Liver (tissue), 9 donors: ENCODE results near the gene ALG12. TPM values are rescaled to one million over a fixed set of nuclear protein-coding genes. Genes with fewer than 3 reads are reported as not detected.

Source experiments
- DNase-seq: peaks from one replicate; pipeline ENCODE4 v3.0.0-alpha.2; 2017; ENCODE audit warnings: low spot score
- H3K27ac ChIP-seq, 2 donors: one replicate each; pipeline ENCODE4 v1.7.0; 2013; ENCODE audit warnings: inconsistent platforms in 2 of 2, low read length in 2 of 2, control low read depth in 1 of 2, low read depth in 1 of 2, mild to moderate bottlenecking in 1 of 2
- H3K27me3 ChIP-seq, 4 donors: one replicate each; pipeline versions ENCODE4 v1.6.1 to v1.7.0; 2013; ENCODE audit warnings: low read length in 3 of 4, inconsistent platforms in 1 of 4, mild to moderate bottlenecking in 1 of 4, moderate library complexity in 1 of 4; ENCODE audit not compliant: control insufficient read depth in 4 of 4, insufficient read depth in 4 of 4
- H3K36me3 ChIP-seq, 4 donors: one replicate each; pipeline versions ENCODE4 v1.6.1 to v1.7.0; 2013; ENCODE audit warnings: low read length in 3 of 4, mild to moderate bottlenecking in 3 of 4, low read depth in 1 of 4, moderate library complexity in 1 of 4; ENCODE audit not compliant: control insufficient read depth in 4 of 4, insufficient read depth in 3 of 4
- H3K4me1 ChIP-seq, 4 donors: one replicate each; pipeline versions ENCODE4 v1.6.1 to v1.7.0; 2013; ENCODE audit warnings: low read length in 3 of 4, mild to moderate bottlenecking in 3 of 4, moderate library complexity in 1 of 4; ENCODE audit not compliant: control insufficient read depth in 4 of 4, insufficient read depth in 4 of 4
- H3K4me3 ChIP-seq, 3 donors: one replicate each; pipeline versions ENCODE4 v1.6.1 to v1.7.0; 2013; ENCODE audit warnings: low read length in 3 of 3, control low read depth in 1 of 3, low read depth in 1 of 3, mild to moderate bottlenecking in 1 of 3
- H3K9ac ChIP-seq, 2 donors: one replicate each; pipeline ENCODE4 v1.7.0; 2013; ENCODE audit warnings: low read length in 2 of 2, mild to moderate bottlenecking in 2 of 2, moderate library complexity in 2 of 2, control low read depth in 1 of 2, low read depth in 1 of 2
- H3K9me3 ChIP-seq, 4 donors: one replicate each; pipeline versions ENCODE4 v1.6.1 to v1.7.0; 2013; ENCODE audit warnings: low read length in 3 of 4; ENCODE audit not compliant: control insufficient read depth in 4 of 4
- EGR1 ChIP-seq, 2 donors: IDR thresholded peaks; 2 replicates each; pipeline ENCODE4 v1.6.1; 2016 to 2018; ENCODE audit warnings: antibody characterized with exemption in 2 of 2, low read depth in 2 of 2
- FOXA1 ChIP-seq: IDR thresholded peaks from 2 replicates; pipeline ENCODE4 v1.6.1; 2016; ENCODE audit warnings: antibody characterized with exemption
- FOXA2 ChIP-seq: IDR thresholded peaks from 2 replicates; pipeline ENCODE4 v1.6.1; 2016; ENCODE audit warnings: antibody characterized with exemption
- GABPA ChIP-seq, 2 donors: IDR thresholded peaks in 1 of 2; conservative IDR thresholded peaks in 1 of 2; 2 replicates each; pipeline ENCODE4 v1.6.1; 2016; ENCODE audit warnings: antibody characterized with exemption in 2 of 2, mild to moderate bottlenecking in 1 of 2, moderate library complexity in 1 of 2
- HNF4A ChIP-seq, 2 donors: conservative IDR thresholded peaks; 2 replicates each; pipeline ENCODE4 v1.6.1; 2016; ENCODE audit warnings: antibody characterized with exemption in 2 of 2, mild to moderate bottlenecking in 2 of 2
- HNF4G ChIP-seq: IDR thresholded peaks from 2 replicates; pipeline ENCODE4 v1.6.1; 2016; ENCODE audit warnings: antibody characterized with exemption
- JUND ChIP-seq, 2 donors: IDR thresholded peaks; 2 replicates each; pipeline ENCODE4 v1.6.1; 2016; ENCODE audit warnings: antibody characterized with exemption in 2 of 2
- NR2F2 ChIP-seq: IDR thresholded peaks from 2 replicates; pipeline ENCODE4 v1.6.1; 2016; ENCODE audit warnings: antibody characterized with exemption
- RAD21 ChIP-seq, 2 donors: IDR thresholded peaks; 2 replicates each; pipeline ENCODE4 v1.6.1; 2016; ENCODE audit warnings: antibody characterized with exemption in 2 of 2, mild to moderate bottlenecking in 2 of 2
- REST ChIP-seq: IDR thresholded peaks from 2 replicates; pipeline ENCODE4 v1.6.1; 2016; ENCODE audit warnings: antibody characterized with exemption, mild to moderate bottlenecking
- RXRA ChIP-seq, 2 donors: IDR thresholded peaks; 2 replicates each; pipeline ENCODE4 v1.6.1; 2017 to 2018; ENCODE audit warnings: antibody characterized with exemption in 2 of 2, mild to moderate bottlenecking in 1 of 2
- SP1 ChIP-seq: IDR thresholded peaks from 2 replicates; pipeline ENCODE4 v1.6.1; 2018; ENCODE audit warnings: antibody characterized with exemption, mild to moderate bottlenecking
- TAF1 ChIP-seq: conservative IDR thresholded peaks from 2 replicates; pipeline ENCODE4 v1.6.1; 2016; ENCODE audit warnings: antibody characterized with exemption, mild to moderate bottlenecking
- YY1 ChIP-seq: IDR thresholded peaks from 2 replicates; pipeline ENCODE4 v1.6.1; 2016; ENCODE audit warnings: antibody characterized with exemption, mild to moderate bottlenecking
- WGBS: extraction: QIAGEN DNeasy Blood & Tissue Kit; methylation state at CpG from one replicate; pipeline ENCODE4 v1.1.7; 2013; 5-methylcytosine and 5-hydroxymethylcytosine counted together
- polyA plus RNA-seq, 2 donors: library from polyadenylated mRNA; stranded (reverse) in 1 of 2; unstranded in 1 of 2; fragments of 200-250 nt in 1 of 2; fragments of >200 nt in 1 of 2; fragmentation: Nextera tagmentation in 1 of 2; extraction: Ambion mirVana in 1 of 2; gene quantifications; one replicate each; pipeline versions ENCODE4 v1.2.1 to v1.2.3, GENCODE V29; 2013 to 2015
- total RNA-seq, 2 donors: library from RNA; depleted of rRNA; stranded (reverse); fragments of >200 nt; gene quantifications; one replicate each; pipeline ENCODE4 v1.2.3, GENCODE V29; 2014
- TF ChIP-seq, protein P1 (sequence below): fragments of 150-350 bp; IDR thresholded peaks from 2 replicates; pipeline ENCODE4 v1.5.1; 2017; ENCODE audit warnings: improper control_type of control experiment, low read depth, low read length; ENCODE audit not compliant: missing input control
- TF ChIP-seq, protein P2 (sequence below): IDR thresholded peaks from 2 replicates; pipeline ENCODE4 v1.6.1; 2016; ENCODE audit warnings: antibody characterized with exemption
- TF ChIP-seq, protein P3 (sequence below): IDR thresholded peaks from 2 replicates; pipeline ENCODE4 v1.6.1; 2016; ENCODE audit warnings: antibody characterized with exemption
- donor health status: healthy.
- donor health status: healthy.
- donor health status: healthy.
- donor health status: healthy.
- donor health status: healthy.

The ALG12 gene
- total and polyA plus RNA-seq, 4 donors = 10.4 to 20.2 (median 14.0) TPM

GRCh38 chr22:49960159-49961004 lies 42.1 kb upstream of the ALG12 start, which contains the start of gene PIM3:
PIM3 (plus strand) TSS chr22:49960772; CDS start chr22:49960948, 176 bp downstream.
- peak; percentile 91 for DNase-seq
- Histone ChIP-seq H3K4me3 (peak within 1 kb of the TSS; percentile 95 to 98 (median 95)), H3K4me1 (peaks cover 25 to 61% (median 50%) of the 10 kb centered on the region in 4 donors), H3K27ac (peak within 1 kb of the TSS; percentile 94 to 99), H3K27me3 (no peaks in the 10 kb centered on the region), H3K9ac (peak within 1 kb of the TSS; percentile 70 to 80), H3K9me3 (no peaks in the 10 kb centered on the region), H3K36me3 (peaks cover 0 to 13% (median 3%) of the 10 kb centered on the region in 4 donors)
- WGBS = under 1% methylated on average over 137 of the region's 137 CpGs
- TF ChIP-seq TAF1 (no peak), RAD21 (IDR thresholded peaks at IDR 0.05) (no peak), HNF4G (no peak), FOXA1 (no peak), NR2F2 (no peak), RXRA (IDR thresholded peaks at IDR 0.05) (peak; percentile 38 to 39), HNF4A (conservative IDR thresholded peaks at IDR 0.05) (no peak), EGR1 (IDR thresholded peaks at IDR 0.05; ENCODE audit: low read depth in 2 of 2) (no peak), SP1 (peak; percentile 53), GABPA (IDR thresholded peaks at IDR 0.05 in 1 of 2, conservative IDR thresholded peaks at IDR 0.05 in 1 of 2) (peak in 1 of 2 donors; percentile 72), YY1 (peak; percentile 71), JUND (IDR thresholded peaks at IDR 0.05) (no peak), FOXA2 (no peak)
- TF ChIP-seq, protein P1, sequence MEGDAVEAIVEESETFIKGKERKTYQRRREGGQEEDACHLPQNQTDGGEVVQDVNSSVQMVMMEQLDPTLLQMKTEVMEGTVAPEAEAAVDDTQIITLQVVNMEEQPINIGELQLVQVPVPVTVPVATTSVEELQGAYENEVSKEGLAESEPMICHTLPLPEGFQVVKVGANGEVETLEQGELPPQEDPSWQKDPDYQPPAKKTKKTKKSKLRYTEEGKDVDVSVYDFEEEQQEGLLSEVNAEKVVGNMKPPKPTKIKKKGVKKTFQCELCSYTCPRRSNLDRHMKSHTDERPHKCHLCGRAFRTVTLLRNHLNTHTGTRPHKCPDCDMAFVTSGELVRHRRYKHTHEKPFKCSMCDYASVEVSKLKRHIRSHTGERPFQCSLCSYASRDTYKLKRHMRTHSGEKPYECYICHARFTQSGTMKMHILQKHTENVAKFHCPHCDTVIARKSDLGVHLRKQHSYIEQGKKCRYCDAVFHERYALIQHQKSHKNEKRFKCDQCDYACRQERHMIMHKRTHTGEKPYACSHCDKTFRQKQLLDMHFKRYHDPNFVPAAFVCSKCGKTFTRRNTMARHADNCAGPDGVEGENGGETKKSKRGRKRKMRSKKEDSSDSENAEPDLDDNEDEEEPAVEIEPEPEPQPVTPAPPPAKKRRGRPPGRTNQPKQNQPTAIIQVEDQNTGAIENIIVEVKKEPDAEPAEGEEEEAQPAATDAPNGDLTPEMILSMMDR = no peak
- TF ChIP-seq, protein P2, sequence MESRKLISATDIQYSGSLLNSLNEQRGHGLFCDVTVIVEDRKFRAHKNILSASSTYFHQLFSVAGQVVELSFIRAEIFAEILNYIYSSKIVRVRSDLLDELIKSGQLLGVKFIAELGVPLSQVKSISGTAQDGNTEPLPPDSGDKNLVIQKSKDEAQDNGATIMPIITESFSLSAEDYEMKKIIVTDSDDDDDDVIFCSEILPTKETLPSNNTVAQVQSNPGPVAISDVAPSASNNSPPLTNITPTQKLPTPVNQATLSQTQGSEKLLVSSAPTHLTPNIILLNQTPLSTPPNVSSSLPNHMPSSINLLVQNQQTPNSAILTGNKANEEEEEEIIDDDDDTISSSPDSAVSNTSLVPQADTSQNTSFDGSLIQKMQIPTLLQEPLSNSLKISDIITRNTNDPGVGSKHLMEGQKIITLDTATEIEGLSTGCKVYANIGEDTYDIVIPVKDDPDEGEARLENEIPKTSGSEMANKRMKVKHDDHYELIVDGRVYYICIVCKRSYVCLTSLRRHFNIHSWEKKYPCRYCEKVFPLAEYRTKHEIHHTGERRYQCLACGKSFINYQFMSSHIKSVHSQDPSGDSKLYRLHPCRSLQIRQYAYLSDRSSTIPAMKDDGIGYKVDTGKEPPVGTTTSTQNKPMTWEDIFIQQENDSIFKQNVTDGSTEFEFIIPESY = no peak

GRCh38 chr22:49959782-49960158 lies 41.5 kb upstream of the ALG12 start:
- Histone ChIP-seq H3K27ac (peak overlapping the region; percentile 94 to 99), H3K4me3 (peak overlapping the region; percentile 40 to 95 (median 87)), H3K36me3 (peaks cover 0 to 13% (median 3%) of the 10 kb centered on the region in 4 donors), H3K9ac (peak overlapping the region; percentile 26 to 78), H3K9me3 (no peaks in the 10 kb centered on the region), H3K27me3 (no peaks in the 10 kb centered on the region), H3K4me1 (peaks cover 26 to 61% (median 50%) of the 10 kb centered on the region in 4 donors)
- no peak for DNase-seq
- WGBS = 3% methylated on average over 21 of the region's 21 CpGs
- TF ChIP-seq, protein P1 = no peak
- TF ChIP-seq GABPA (IDR thresholded peaks at IDR 0.05 in 1 of 2, conservative IDR thresholded peaks at IDR 0.05 in 1 of 2) (no peak), HNF4G (peak; percentile 57), SP1 (peak; percentile 54), HNF4A (conservative IDR thresholded peaks at IDR 0.05) (peak; percentile 84 to 88), YY1 (no peak), NR2F2 (no peak), RXRA (IDR thresholded peaks at IDR 0.05) (peak in 1 of 2 donors; percentile 69), JUND (IDR thresholded peaks at IDR 0.05) (no peak), RAD21 (IDR thresholded peaks at IDR 0.05) (peak in 1 of 2 donors; percentile 14), TAF1 (no peak), FOXA2 (no peak), FOXA1 (no peak), REST (no peak)
- TF ChIP-seq, protein P2 = no peak
- TF ChIP-seq, protein P3, sequence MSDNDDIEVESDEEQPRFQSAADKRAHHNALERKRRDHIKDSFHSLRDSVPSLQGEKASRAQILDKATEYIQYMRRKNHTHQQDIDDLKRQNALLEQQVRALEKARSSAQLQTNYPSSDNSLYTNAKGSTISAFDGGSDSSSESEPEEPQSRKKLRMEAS = no peak
